HFFc6 (cell line): Measurements from ENCODE around the gene TLR1. TPM values are rescaled to one million over a fixed set of nuclear protein-coding genes. Genes with fewer than 3 reads are reported as not detected.

Experiments used
- DNase-seq: peaks from one replicate; pipeline ENCODE4 v3.0.0-alpha.2; 2018
- H3K27ac Mint-ChIP-seq: 2 replicates; pipeline ENCODE4 v1.8.0; 2020; ENCODE audit warnings: mild to moderate bottlenecking, mixed read lengths
- H3K27me3 Mint-ChIP-seq: 2 replicates; pipeline ENCODE4 v1.8.0; 2021; ENCODE audit warnings: mild to moderate bottlenecking, moderate library complexity, mixed read lengths; ENCODE audit not compliant: insufficient read depth
- H3K36me3 Mint-ChIP-seq: 2 replicates; pipeline ENCODE4 v1.8.0; 2021; ENCODE audit warnings: low read depth, mixed read lengths
- H3K4me1 Mint-ChIP-seq: 2 replicates; pipeline ENCODE4 v1.8.0; 2020; ENCODE audit warnings: low read depth, mixed read lengths
- H3K4me3 Mint-ChIP-seq: 2 replicates; pipeline ENCODE4 v1.8.0; 2020; ENCODE audit warnings: mild to moderate bottlenecking, moderate library complexity, mixed read lengths
- H3K9me3 Mint-ChIP-seq: 2 replicates; pipeline ENCODE4 v1.8.0; 2020; ENCODE audit warnings: mild to moderate bottlenecking, mixed read lengths
- CTCF ChIP-seq: fragments of 200-600 bp; sonication (generic); IDR thresholded peaks from 2 replicates; pipeline ENCODE4 v1.5.0; 2021; ENCODE audit warnings: antibody characterized with exemption, mild to moderate bottlenecking
- total RNA-seq, 6 experiments: library from RNA; stranded (reverse); fragmentation: NEBNext Ultra II Directional; extraction: Animal tissue kit (Norgen Biotek cat#: 25700); gene quantifications; 2 replicates in 1 of 6; 3 replicates in 5 of 6; pipeline ENCODE4 v1.2.3, GENCODE V29; 2021

TLR1 gene
- total RNA-seq, 6 experiments from 2014 or later = 0.07 to 0.10 TPM; not detected in 4

DNA sequence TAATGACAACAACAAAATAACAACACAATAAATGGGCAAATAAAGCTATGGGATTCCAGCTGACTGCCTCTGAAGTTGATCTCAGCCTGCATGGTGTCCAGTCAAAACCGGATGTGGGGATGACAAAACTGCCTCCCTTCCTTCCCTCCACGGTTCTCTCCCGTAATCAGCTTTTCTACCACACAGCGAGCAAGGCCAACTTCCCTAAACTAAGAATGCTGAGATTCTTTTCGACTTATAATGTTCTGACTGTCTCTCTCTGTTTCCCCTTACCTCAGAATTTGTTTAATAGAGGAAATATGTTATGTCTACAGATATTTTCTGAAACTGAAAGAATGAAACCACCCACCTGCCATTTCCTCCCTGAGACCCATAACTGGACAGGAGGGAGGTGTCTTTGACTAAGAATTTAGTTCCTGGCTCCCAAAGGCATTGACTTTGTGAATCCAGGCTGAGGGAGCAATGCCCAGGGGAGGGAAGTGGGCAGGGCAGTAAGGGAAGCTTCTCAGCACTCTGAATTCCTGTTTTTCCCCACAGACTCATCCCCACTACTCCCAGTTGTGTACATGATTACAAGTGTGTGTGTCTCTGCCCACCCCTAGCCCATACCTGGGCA lies 1.0 kb upstream of the TLR1 start:
- H3K27me3 Mint-ChIP-seq = peaks cover 6% of the 10 kb centered on the region; the same call in 1 of the 2 replicates
- DNase-seq = no peak
- peak overlapping the region; percentile 34; the same call in 1 of the 2 replicates for H3K4me3 Mint-ChIP-seq
- H3K36me3 Mint-ChIP-seq = no peaks in the 10 kb centered on the region
- H3K4me1 Mint-ChIP-seq = peaks cover 17% of the 10 kb centered on the region; the same call in 1 of the 2 replicates
- no peak overlapping the region; the same call in 1 of the 2 replicates for H3K27ac Mint-ChIP-seq
- H3K9me3 Mint-ChIP-seq = no peaks in the 10 kb centered on the region
- TF ChIP-seq CTCF = no peak

DNA sequence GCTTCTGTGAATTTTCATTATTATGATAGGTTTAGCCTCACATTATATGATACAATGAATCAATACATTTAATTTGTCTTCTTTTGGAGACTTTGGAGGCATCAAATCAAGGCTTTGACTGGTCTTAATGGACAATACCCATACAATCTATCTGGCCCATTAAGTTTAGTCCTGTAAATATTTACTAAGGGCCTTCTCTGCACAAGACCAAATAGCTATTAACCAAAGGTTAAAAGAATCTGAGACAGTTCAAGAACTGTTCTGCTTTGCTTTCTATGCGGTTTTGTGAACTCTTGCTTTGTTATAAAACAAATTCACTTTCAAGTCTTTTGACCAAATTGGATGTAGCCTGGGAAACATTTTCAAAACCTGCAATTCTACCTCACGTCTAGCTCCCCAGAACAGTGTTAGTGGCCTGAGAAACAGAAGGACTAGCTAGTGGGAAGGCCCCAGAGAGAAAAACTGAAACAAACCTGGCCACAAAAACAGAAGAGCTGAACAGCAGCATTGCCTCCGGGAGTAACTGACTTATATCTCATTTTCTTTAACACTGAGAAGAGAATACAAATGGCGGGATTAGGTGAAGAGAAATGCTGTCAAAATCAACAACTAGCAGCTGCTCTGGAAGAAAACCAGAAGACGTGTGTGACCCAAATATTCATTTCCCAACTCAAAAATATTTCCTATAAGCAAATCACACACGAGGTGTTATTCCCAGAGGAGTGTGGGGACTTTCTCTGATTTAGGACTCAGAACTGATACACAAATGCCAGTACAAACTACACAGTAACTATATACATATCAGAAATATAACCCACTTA lies 548 bp downstream of the TLR1 start:
- Mint-ChIP-seq H3K36me3 (no peaks in the 10 kb centered on the region), H3K9me3 (no peaks in the 10 kb centered on the region), H3K27me3 (peaks cover 2% of the 10 kb centered on the region; the same call in 1 of the 2 replicates), H3K4me3 (no peak overlapping the region), H3K27ac (no peak overlapping the region), H3K4me1 (peaks cover 17% of the 10 kb centered on the region; the same call in 1 of the 2 replicates)
- no peak for DNase-seq
- no peak for TF ChIP-seq CTCF

DNA sequence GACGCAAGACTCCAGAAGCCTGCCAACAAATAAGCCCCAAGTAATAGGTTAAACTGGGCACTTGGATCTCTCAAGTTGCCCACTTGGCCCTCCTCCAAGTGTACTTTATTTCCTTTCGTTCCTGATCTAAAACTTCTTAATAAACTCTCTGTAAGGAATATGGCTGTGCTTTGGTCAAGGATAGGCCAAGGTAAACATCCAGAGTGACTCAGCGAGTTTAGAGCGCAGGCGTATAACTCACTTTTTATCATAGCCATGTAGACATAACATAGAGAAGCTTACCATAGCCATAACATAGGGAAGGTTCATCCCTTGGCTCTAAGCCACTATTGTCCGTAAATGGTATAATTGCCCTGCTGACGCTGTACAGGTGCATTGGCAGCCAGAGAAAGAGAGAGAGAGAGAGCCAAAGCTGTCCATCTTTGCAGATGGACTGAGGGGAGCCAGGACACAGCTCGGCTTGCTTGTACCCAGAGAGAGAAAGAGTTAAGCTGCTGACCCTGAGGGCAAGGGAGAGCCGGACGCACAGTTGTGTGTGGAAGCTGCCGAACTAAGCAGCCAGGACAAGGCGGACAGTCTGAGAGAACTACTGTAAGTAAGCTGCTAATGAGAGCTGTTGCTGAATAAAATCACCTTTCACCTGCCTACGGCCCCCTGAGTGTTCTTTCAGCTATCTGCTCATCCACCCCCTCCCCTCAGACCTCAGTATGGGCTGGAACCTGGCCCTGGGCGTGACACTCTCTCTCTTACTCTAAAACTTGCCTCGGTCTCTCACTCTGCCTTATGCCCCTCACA lies 1.8 kb downstream of the TLR1 start:
- H3K27ac Mint-ChIP-seq = no peak overlapping the region
- H3K4me3 Mint-ChIP-seq = no peak overlapping the region
- H3K27me3 Mint-ChIP-seq = peaks cover 2% of the 10 kb centered on the region; the same call in 1 of the 2 replicates
- H3K4me1 Mint-ChIP-seq = peaks cover 17% of the 10 kb centered on the region; the same call in 1 of the 2 replicates
- DNase-seq = no peak
- no peak for TF ChIP-seq CTCF
- H3K36me3 Mint-ChIP-seq = no peaks in the 10 kb centered on the region
- no peaks in the 10 kb centered on the region for H3K9me3 Mint-ChIP-seq

DNA sequence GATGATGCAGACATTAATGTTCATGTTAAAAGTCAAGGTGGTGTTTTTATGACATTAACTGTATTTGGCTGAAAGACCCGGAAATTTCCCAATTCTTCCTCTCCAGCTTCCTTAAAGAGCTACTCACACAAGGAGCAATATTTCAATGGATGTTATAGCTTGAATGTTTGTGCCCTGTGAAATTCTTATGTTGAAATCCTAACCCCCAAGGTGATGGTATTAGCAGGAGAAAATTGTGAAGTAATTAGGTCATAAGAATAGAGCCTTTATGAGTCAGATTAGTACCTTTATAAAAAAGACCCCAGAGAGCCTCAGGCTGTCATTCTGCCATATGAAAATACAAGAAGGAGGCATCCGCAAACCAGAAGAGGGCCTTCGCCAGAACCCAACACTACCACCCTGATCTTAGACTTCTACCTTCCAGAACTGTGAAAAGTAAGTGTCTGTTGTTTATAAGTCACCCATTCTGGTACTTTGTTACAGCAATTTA lies 3.6 kb downstream of the TLR1 start:
- no peaks in the 10 kb centered on the region for H3K9me3 Mint-ChIP-seq
- H3K4me3 Mint-ChIP-seq = no peak overlapping the region
- peaks cover 8% of the 10 kb centered on the region for H3K27me3 Mint-ChIP-seq
- no peak for TF ChIP-seq CTCF
- H3K36me3 Mint-ChIP-seq = no peaks in the 10 kb centered on the region
- DNase-seq = no peak
- peaks cover 17% of the 10 kb centered on the region; the same call in 1 of the 2 replicates for H3K4me1 Mint-ChIP-seq
- H3K27ac Mint-ChIP-seq = no peak overlapping the region

GRCh38 chr4:38800366-38800765 lies 4.2 kb downstream of the TLR1 start:
- peaks cover 10% of the 10 kb centered on the region for H3K27me3 Mint-ChIP-seq
- no peak for TF ChIP-seq CTCF
- no peaks in the 10 kb centered on the region for H3K36me3 Mint-ChIP-seq
- no peak overlapping the region for H3K27ac Mint-ChIP-seq
- H3K4me1 Mint-ChIP-seq = peaks cover 12% of the 10 kb centered on the region; the same call in 1 of the 2 replicates
- H3K9me3 Mint-ChIP-seq = no peaks in the 10 kb centered on the region
- DNase-seq = no peak
- no peak overlapping the region for H3K4me3 Mint-ChIP-seq
